Measurements from ENCODE around the gene FERMT3. TPM values are rescaled to one million over a fixed set of nuclear protein-coding genes. Genes with fewer than 3 reads are reported as not detected.

FERMT3 gene
- total RNA-seq, 4 donors from 2014 or later: 35.0 to 101 (median 45.6) TPM

GRCh38 chr11:64227405-64227956 lies 21.0 kb downstream of the FERMT3 start:
- TF ChIP-seq, protein P1, sequence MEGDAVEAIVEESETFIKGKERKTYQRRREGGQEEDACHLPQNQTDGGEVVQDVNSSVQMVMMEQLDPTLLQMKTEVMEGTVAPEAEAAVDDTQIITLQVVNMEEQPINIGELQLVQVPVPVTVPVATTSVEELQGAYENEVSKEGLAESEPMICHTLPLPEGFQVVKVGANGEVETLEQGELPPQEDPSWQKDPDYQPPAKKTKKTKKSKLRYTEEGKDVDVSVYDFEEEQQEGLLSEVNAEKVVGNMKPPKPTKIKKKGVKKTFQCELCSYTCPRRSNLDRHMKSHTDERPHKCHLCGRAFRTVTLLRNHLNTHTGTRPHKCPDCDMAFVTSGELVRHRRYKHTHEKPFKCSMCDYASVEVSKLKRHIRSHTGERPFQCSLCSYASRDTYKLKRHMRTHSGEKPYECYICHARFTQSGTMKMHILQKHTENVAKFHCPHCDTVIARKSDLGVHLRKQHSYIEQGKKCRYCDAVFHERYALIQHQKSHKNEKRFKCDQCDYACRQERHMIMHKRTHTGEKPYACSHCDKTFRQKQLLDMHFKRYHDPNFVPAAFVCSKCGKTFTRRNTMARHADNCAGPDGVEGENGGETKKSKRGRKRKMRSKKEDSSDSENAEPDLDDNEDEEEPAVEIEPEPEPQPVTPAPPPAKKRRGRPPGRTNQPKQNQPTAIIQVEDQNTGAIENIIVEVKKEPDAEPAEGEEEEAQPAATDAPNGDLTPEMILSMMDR (IDR thresholded peaks at IDR 0.05): no peak
- no peak for ATAC-seq (ENCODE audit: low FRiP score)
- no peak for DNase-seq (ENCODE audit: low spot score)

GRCh38 chr11:64229090-64229743 lies 22.7 kb downstream of the FERMT3 start:
- no peak for DNase-seq (ENCODE audit: low spot score)

GRCh38 chr11:64229744-64230170 lies 23.2 kb downstream of the FERMT3 start:
- ATAC-seq (ENCODE audit: low FRiP score): no peak
- TF ChIP-seq, protein P1 (IDR thresholded peaks at IDR 0.05): no peak
- DNase-seq (ENCODE audit: low spot score): no peak

More at GRCh38 chr11:64229090-64229743, 22.7 kb downstream of the FERMT3 start:
- ATAC-seq (ENCODE audit: low FRiP score): no peak
- TF ChIP-seq, protein P1 (IDR thresholded peaks at IDR 0.05): no peak

DNA sequence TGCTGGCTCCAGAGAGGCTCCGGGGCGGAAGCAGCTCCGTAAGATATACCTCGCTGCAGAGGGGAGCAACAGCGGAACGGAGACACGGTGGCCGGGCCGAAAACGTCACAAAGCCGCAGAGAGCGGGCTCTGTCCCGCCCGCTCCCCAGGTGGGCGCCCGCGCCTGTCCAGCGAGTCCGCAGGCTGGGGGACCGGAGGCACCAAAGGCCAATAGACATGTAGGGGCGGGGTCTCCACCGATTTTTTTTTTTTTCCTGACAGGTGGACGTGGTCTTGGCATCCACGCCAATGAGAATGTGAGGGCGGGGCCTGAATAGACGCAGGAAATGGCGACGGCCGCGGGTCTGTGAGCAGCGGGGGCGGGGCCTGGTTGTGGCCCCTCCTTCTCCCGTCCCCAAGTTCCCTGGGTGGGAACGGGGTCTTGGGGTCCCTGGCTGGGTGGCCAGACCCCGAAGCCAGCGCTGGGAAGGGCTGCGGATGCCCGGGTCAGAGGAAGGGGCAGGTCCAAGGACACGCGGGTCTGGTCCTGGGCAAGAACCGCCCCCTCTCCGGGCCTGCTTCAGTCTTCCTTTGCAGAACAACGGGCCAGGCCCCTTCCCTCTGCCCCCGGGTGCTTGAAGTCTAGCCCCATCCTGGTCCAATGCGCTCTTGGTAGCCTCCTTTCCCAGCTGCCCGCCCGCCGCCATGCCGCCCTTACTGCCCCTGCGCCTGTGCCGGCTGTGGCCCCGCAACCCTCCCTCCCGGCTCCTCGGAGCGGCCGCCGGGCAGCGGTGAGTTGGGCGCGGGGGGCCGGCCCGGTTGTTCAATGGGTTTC lies 23.9 kb downstream of the FERMT3 start, which contains the start of gene DNAJC4:
Gene DNAJC4, plus strand, starts transcription at position 378 of the 814 bp plus-strand sequence. Its CDS starts 307 bp downstream, at position 685.
- TF ChIP-seq, protein P1 (IDR thresholded peaks at IDR 0.05): no peak
- ATAC-seq (ENCODE audit: low FRiP score) (peak; percentile 68), DNase-seq (ENCODE audit: low spot score) (peak; percentile 85)

DNA sequence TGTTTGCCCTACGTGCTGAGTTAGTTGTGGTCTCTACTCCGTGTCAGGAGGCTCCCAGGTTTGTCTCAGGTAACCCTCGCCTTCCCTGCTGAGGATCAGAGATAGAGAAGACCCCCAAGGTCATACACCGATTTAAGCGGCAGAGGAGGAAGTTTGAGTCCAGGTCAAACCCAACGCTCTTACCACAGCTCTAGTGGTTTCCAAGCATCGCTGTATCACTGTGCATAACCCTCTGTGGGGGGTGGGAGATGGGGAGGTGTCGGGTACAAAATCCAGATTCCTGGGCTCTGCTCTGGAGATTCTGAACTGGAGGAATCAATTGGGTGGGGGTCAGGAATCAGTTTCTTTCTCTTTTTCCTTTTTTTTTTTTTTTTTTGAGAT lies 24.5 kb downstream of the FERMT3 start:
- TF ChIP-seq, protein P1 (IDR thresholded peaks at IDR 0.05): no peak
- ATAC-seq (ENCODE audit: low FRiP score): no peak
- DNase-seq (ENCODE audit: low spot score): no peak

DNA sequence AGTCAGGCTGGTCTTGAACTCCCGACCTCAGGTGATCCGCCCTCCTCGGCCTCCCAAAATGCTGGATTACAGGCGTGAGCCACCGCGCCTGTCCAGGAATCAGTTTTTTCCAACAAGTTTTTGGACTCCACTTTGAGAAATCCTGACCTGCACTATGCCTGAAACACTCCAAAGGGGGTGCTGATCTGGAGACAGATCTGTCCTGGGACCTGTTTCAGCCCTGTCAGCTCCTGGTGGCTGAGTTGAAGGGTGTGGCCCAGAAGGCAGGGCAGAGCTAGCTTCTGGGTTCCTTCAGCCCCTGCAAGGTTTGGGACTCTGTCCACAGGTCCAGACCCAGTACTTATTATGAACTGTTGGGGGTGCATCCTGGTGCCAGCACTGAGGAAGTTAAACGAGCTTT lies 25.0 kb downstream of the FERMT3 start:
- ATAC-seq (ENCODE audit: low FRiP score) (no peak), DNase-seq (ENCODE audit: low spot score) (no peak)
- TF ChIP-seq, protein P1 (IDR thresholded peaks at IDR 0.05): no peak
